Transverse colon (tissue), 4 donors: ENCODE results near the gene ZNF33A. TPM values are rescaled to one million over a fixed set of nuclear protein-coding genes. Genes with fewer than 3 reads are reported as not detected.
"Not testable (repeated sequence)": the region's sequence is repeated elsewhere in the genome, so short reads cannot be mapped to it uniquely, and the experiment has no call there.

Source experiments
- DNase-seq: peaks from one replicate; pipeline ENCODE4 v3.0.0-alpha.2; 2019
- H3K27ac ChIP-seq, 4 donors: fragments of 200-600 bp; sonication (generic); 2 replicates each; pipeline ENCODE4 v1.5.1; 2016 to 2018; ENCODE audit warnings: inconsistent platforms in 4 of 4
- H3K27me3 ChIP-seq: fragments of 200-600 bp; sonication (generic); 2 replicates; pipeline ENCODE4 v1.5.1; 2017; ENCODE audit warnings: inconsistent platforms
- H3K36me3 ChIP-seq, 4 donors: fragments of 200-600 bp; sonication (generic); 2 replicates each; pipeline ENCODE4 v1.5.1; 2017 to 2019; ENCODE audit warnings: inconsistent platforms in 4 of 4
- H3K4me1 ChIP-seq, 4 donors: fragments of 200-600 bp; sonication (generic); 2 replicates each; pipeline ENCODE4 v1.5.1; 2017 to 2020; ENCODE audit warnings: inconsistent platforms in 4 of 4
- H3K4me3 ChIP-seq, 4 donors: fragments of 200-600 bp; sonication (generic); 1 replicate in 1 of 4; 2 replicates in 3 of 4; pipeline versions ENCODE4 v1.5.1 to v1.6.1; 2017 to 2019; ENCODE audit warnings: inconsistent platforms in 4 of 4
- H3K9me3 ChIP-seq, 2 donors: fragments of 200-600 bp; sonication (generic); 2 replicates each; pipeline ENCODE4 v1.5.1; 2017 to 2019; ENCODE audit warnings: inconsistent platforms in 2 of 2
- EP300 ChIP-seq: sonication (generic); formaldehyde crosslinking; IDR thresholded peaks from one replicate; pipeline ENCODE4 v1.6.1; 2017; ENCODE audit warnings: antibody characterized with exemption, low read depth
- POLR2A ChIP-seq: fragments of 450-650 bp; IDR thresholded peaks from one replicate; pipeline ENCODE4 v1.6.1; 2016; ENCODE audit warnings: antibody characterized with exemption, mild to moderate bottlenecking, moderate library complexity
- POLR2AphosphoS5 ChIP-seq, 3 donors: sonication (generic); formaldehyde crosslinking; IDR thresholded peaks; one replicate each; pipeline ENCODE4 v1.6.1; 2016; ENCODE audit warnings: antibody characterized with exemption in 3 of 3
- WGBS, 2 donors: methylation state at CpG; one replicate each; pipeline ENCODE4 v1.1.5; 2018; ENCODE audit warnings: low coverage in 1 of 2; 5-methylcytosine and 5-hydroxymethylcytosine counted together
- in situ Hi-C, 4 donors: fragments of 200-750 bp; cut with MboI; loops; one replicate each; pipeline versions ENCODE4 v1.15.0 to v1.15.1; 2017; ENCODE audit warnings: low sequenced_read_pairs in 3 of 4, low pct_ligation_motif_present in 1 of 4, low pct_unique_long_range_greater_than_20kb in 1 of 4
- intact Hi-C: fragments of 100-400 bp; cut with DNase I; formaldehyde crosslinking; loops from one replicate; pipeline ENCODE4 v1.15.1; 2023; ENCODE audit warnings: low total_unique reads
- total RNA-seq, 4 donors: library from RNA; depleted of rRNA; stranded (reverse); fragments of >200 nt; gene quantifications; one replicate each; pipeline ENCODE4 v1.1.0, GENCODE V29; 2016
- TF ChIP-seq, protein P1 (sequence below), 5 experiments: fragments of 200-600 bp in 3 of 5; fragments of 450-650 bp in 2 of 5; sonication (generic) in 3 of 5; IDR thresholded peaks; 1 replicate in 2 of 5; 2 replicates in 3 of 5; pipeline ENCODE4 v1.5.1; 2016 to 2017; ENCODE audit warnings: antibody characterized with exemption in 5 of 5, inconsistent platforms in 3 of 5, mild to moderate bottlenecking in 2 of 5, moderate library complexity in 1 of 5

The ZNF33A gene
- total RNA-seq, 4 donors from 2014 or later: 17.3 to 51.1 (median 25.5) TPM

DNA sequence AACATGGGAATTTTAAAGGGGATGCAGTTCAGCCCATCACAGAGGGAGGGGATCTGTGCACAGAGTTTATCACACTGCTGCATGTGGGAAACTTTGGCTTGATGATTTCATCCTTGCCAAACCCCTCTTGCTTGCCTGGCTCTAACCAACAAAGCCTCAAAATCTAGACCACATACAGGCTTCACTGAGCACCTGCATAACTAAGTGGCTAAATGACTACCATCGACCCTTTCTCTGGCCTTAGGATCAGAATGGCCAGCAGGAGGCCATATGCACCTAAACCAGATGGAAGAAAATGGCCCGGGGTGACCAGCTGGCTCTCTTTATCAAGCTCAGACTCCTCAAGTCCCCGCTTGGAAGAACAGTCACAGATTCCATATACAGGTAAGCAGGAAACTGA lies 18.4 kb upstream of the ZNF33A start:
- TF ChIP-seq POLR2AphosphoS5 (IDR thresholded peaks at IDR 0.05) (no peak), EP300 (no peak), POLR2A (no peak)
- TF ChIP-seq, protein P1, sequence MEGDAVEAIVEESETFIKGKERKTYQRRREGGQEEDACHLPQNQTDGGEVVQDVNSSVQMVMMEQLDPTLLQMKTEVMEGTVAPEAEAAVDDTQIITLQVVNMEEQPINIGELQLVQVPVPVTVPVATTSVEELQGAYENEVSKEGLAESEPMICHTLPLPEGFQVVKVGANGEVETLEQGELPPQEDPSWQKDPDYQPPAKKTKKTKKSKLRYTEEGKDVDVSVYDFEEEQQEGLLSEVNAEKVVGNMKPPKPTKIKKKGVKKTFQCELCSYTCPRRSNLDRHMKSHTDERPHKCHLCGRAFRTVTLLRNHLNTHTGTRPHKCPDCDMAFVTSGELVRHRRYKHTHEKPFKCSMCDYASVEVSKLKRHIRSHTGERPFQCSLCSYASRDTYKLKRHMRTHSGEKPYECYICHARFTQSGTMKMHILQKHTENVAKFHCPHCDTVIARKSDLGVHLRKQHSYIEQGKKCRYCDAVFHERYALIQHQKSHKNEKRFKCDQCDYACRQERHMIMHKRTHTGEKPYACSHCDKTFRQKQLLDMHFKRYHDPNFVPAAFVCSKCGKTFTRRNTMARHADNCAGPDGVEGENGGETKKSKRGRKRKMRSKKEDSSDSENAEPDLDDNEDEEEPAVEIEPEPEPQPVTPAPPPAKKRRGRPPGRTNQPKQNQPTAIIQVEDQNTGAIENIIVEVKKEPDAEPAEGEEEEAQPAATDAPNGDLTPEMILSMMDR (IDR thresholded peaks at IDR 0.05): no peak
- intact Hi-C loops: no loop called here

DNA sequence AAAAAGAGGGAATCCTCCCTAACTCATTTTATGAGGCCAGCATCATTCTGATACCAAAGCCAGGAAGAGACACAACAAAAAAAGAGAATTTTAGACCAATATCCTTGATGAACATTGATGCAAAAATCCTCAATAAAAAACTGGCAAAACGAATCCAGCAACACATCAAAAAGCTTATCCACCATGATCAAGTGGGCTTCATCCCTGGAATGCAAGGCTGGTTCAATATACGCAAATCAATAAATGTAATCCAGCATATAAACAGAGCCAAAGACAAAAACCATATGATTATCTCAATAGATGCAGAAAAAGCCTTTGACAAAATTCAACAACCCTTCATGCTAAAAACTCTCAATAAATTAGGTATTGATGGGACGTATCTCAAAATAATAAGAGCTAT lies 11.6 kb upstream of the ZNF33A start:
- 75 to 78% methylated on average over 2 to 3 of the region's 3 CpGs for WGBS, 2 donors

More for the DNA sequence above, 18.4 kb upstream of the ZNF33A start:
- Histone ChIP-seq H3K27me3 (no peaks in the 10 kb centered on the region), H3K9me3 (no peaks in the 10 kb centered on the region), H3K36me3 (no peaks in the 10 kb centered on the region), H3K4me1 (no peaks in the 10 kb centered on the region), H3K27ac (no peak overlapping the region), H3K4me3 (no peak overlapping the region)
- 74% methylated on average over 3 of the region's 3 CpGs; no CpG with 5 or more reads in 1 of the 2 donors for WGBS, 2 donors
- DNase-seq: no peak
- in situ Hi-C loops: loop anchor here in 1 of 4 donors (25.0 kb wide), 1 partner anchor 370 kb away; no protein-coding TSS in a partner anchor

DNA sequence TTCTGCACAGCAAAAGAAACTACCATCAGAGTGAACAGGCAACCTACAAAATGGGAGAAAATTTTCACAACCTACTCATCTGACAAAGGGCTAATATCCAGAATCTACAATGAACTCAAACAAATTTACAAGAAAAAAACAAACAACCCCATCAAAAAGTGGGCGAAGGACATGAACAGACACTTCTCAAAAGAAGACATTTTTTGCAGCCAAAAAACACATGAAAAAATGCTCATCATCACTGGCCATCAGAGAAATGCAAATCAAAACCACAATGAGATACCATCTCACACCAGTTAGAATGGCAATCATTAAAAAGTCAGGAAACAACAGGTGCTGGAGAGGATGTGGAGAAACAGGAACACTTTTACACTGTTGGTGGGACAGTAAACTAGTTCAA lies 10.0 kb upstream of the ZNF33A start:
- DNase-seq, H3K9me3 ChIP-seq, H3K4me1 ChIP-seq, H3K4me3 ChIP-seq, H3K36me3 ChIP-seq, H3K27ac ChIP-seq, intact Hi-C loops, H3K27me3 ChIP-seq: not testable (repeated sequence)
- 80% methylated on average over 1 of the region's 1 CpG; no CpG with 5 or more reads in 1 of the 2 donors for WGBS, 2 donors
- in situ Hi-C loops: loop anchor here in 2 of 4 donors (10.0 to 25.0 kb wide), 2 partner anchors 94 to 138 kb away; partner anchors contain the start of genes ZNF248 (in 1 of the 2) and ZNF37A (in 1 of the 2)

More for the DNA sequence above, 11.6 kb upstream of the ZNF33A start:
- in situ Hi-C loops: loop anchor here in 1 of 4 donors (25.0 kb wide), 1 partner anchor 363 kb away; no protein-coding TSS in a partner anchor
- intact Hi-C loops, H3K27ac ChIP-seq, DNase-seq, H3K9me3 ChIP-seq, H3K4me1 ChIP-seq, H3K4me3 ChIP-seq, H3K27me3 ChIP-seq, H3K36me3 ChIP-seq: not testable (repeated sequence)

DNA sequence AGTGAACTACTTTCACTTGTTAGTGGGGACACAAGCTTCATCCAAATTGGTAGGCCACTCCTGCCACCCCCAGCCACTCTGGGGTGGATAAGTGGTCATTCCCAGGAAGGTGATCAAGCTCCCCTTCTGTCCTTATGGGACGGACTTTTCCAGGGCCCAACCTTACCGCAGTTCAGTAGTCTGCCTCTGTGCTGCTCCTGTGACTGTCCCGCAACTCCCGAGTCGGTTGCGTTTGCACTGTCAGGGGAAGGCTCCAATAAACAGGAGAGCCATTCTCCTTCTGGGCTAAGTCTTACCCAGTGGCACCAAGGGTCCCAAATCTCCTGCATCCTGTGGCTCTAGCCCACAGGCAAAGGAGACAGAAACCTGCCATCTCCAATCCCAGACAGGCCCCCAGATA lies 7.4 kb upstream of the ZNF33A start:
- WGBS, 2 donors: 96% methylated on average over 6 of the region's 6 CpGs; no CpG with 5 or more reads in 1 of the 2 donors
- H3K27me3 ChIP-seq: no peaks in the 10 kb centered on the region
- H3K9me3 ChIP-seq: no peaks in the 10 kb centered on the region
- no peak overlapping the region for H3K4me3 ChIP-seq
- no peak overlapping the region for H3K27ac ChIP-seq
- no peaks in the 10 kb centered on the region for H3K36me3 ChIP-seq
- intact Hi-C loops: no loop called here
- H3K4me1 ChIP-seq: no peaks in the 10 kb centered on the region
- no peak for DNase-seq
- TF ChIP-seq EP300: no peak
- no peak for TF ChIP-seq POLR2A
- TF ChIP-seq, protein P1 (IDR thresholded peaks at IDR 0.05): no peak
- TF ChIP-seq POLR2AphosphoS5 (IDR thresholded peaks at IDR 0.05): no peak
- in situ Hi-C loops: loop anchor here in 2 of 4 donors (10.0 to 25.0 kb wide), 2 partner anchors 92 to 141 kb away; partner anchors contain the start of genes ZNF248 (in 1 of the 2) and ZNF37A (in 1 of the 2)

DNA sequence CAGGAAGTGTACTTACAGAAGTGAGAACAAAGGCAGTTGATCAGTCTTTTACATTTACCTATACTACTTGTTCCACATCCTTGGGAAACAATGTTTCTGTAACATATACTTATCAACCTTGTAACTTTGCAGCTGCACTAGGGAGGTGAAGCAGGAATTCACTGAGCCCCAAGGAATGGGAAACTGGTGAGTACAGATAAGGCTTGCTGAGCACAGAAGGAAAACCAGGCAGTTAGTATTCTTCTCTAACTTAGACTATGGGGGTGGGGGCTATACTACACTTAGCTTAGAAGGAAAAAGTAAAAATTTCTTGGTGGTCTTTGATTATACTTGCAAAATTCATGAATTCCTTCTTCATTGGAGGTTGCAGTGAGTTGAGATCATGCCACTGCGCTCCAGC lies 6.9 kb upstream of the ZNF33A start:
- H3K4me1 ChIP-seq: no peaks in the 10 kb centered on the region
- no peak overlapping the region for H3K27ac ChIP-seq
- H3K27me3 ChIP-seq: no peaks in the 10 kb centered on the region
- no peak for DNase-seq
- in situ Hi-C loops (loop anchor here in 2 of 4 donors (10.0 to 25.0 kb wide), 2 partner anchors 91 to 141 kb away; partner anchors contain the start of genes ZNF248 (in 1 of the 2) and ZNF37A (in 1 of the 2)), intact Hi-C loops (no loop called here)
- no peak overlapping the region for H3K4me3 ChIP-seq
- H3K9me3 ChIP-seq: no peaks in the 10 kb centered on the region
- no peaks in the 10 kb centered on the region for H3K36me3 ChIP-seq
- WGBS, 2 donors: 88 to 93% methylated on average over 1 of the region's 1 CpG
- TF ChIP-seq, protein P1 (IDR thresholded peaks at IDR 0.05): no peak
- TF ChIP-seq POLR2A: no peak
- TF ChIP-seq POLR2AphosphoS5 (IDR thresholded peaks at IDR 0.05): no peak
- TF ChIP-seq EP300: no peak
